H9 (cell line): ENCODE results near the gene ABCA13. TPM values are rescaled to one million over a fixed set of nuclear protein-coding genes. Genes with fewer than 3 reads are reported as not detected.

ENCODE experiments used
- DNase-seq: peaks from one replicate; pipeline ENCODE4 v3.0.0-alpha.2; 2017
- H2AFZ ChIP-seq: one replicate; pipeline ENCODE4 v1.6.1; 2013; ENCODE audit warnings: mild to moderate bottlenecking, low read length, control low read depth, moderate library complexity
- H2AK5ac ChIP-seq: 2 replicates; pipeline ENCODE4 v1.6.1; 2013; ENCODE audit warnings: low read length, control low read depth, mixed read lengths; ENCODE audit not compliant: insufficient read length
- H2BK120ac ChIP-seq: one replicate; pipeline ENCODE4 v1.6.1; 2013; ENCODE audit warnings: low read depth, mild to moderate bottlenecking, low read length, control low read depth, inconsistent platforms; ENCODE audit not compliant: poor library complexity, severe bottlenecking
- H2BK12ac ChIP-seq: 2 replicates; pipeline ENCODE4 v1.6.1; 2013; ENCODE audit warnings: low read length, control low read depth, mixed read lengths, low read depth; ENCODE audit not compliant: insufficient read length
- H2BK15ac ChIP-seq: 2 replicates; pipeline ENCODE4 v1.6.1; 2013; ENCODE audit warnings: low read depth, low read length, control low read depth
- H2BK20ac ChIP-seq: one replicate; pipeline ENCODE4 v1.6.1; 2013; ENCODE audit warnings: low read depth, mild to moderate bottlenecking, low read length, control low read depth, inconsistent platforms; ENCODE audit not compliant: poor library complexity, severe bottlenecking
- H2BK5ac ChIP-seq: 2 replicates; pipeline ENCODE4 v1.6.1; 2013; ENCODE audit warnings: low read length, control low read depth, mixed read lengths; ENCODE audit not compliant: insufficient read length
- H3K14ac ChIP-seq: 2 replicates; pipeline ENCODE4 v1.6.1; 2013; ENCODE audit warnings: low read length, control low read depth; ENCODE audit not compliant: insufficient read depth
- H3K18ac ChIP-seq: 2 replicates; pipeline ENCODE4 v1.6.1; 2013; ENCODE audit warnings: low read depth, mild to moderate bottlenecking, mixed read lengths, low read length, control low read depth; ENCODE audit not compliant: insufficient read length
- H3K23ac ChIP-seq: 2 replicates; pipeline ENCODE4 v1.6.1; 2013; ENCODE audit warnings: low read length, control low read depth, mixed read lengths, low read depth; ENCODE audit not compliant: insufficient read length
- H3K23me2 ChIP-seq: 2 replicates; pipeline ENCODE4 v1.6.1; 2013; ENCODE audit warnings: low read depth, mild to moderate bottlenecking, mixed read lengths, low read length, control low read depth; ENCODE audit not compliant: insufficient read length, poor library complexity, severe bottlenecking
- H3K27ac ChIP-seq: 2 replicates; pipeline ENCODE4 v1.5.1; 2013; ENCODE audit warnings: low read length, control low read depth, mixed read lengths, low read depth; ENCODE audit not compliant: insufficient read length
- H3K27me3 ChIP-seq: 2 replicates; pipeline ENCODE4 v1.6.1; 2013; ENCODE audit warnings: low read length, control low read depth, inconsistent platforms; ENCODE audit not compliant: insufficient read depth
- H3K4ac ChIP-seq: 2 replicates; pipeline ENCODE4 v1.6.1; 2013; ENCODE audit warnings: low read depth, mild to moderate bottlenecking, control low read depth, inconsistent platforms, low read length, moderate library complexity
- H3K4me1 ChIP-seq: 2 replicates; pipeline ENCODE4 v1.6.1; 2013; ENCODE audit warnings: low read length, control low read depth, inconsistent platforms; ENCODE audit not compliant: insufficient read depth
- H3K4me2 ChIP-seq: 2 replicates; pipeline ENCODE4 v1.6.1; 2013; ENCODE audit warnings: low read length, control low read depth, mixed read lengths; ENCODE audit not compliant: insufficient read length, insufficient read depth
- H3K56ac ChIP-seq: 2 replicates; pipeline ENCODE4 v1.6.1; 2013; ENCODE audit warnings: low read depth, mild to moderate bottlenecking, mixed read lengths, low read length, control low read depth; ENCODE audit not compliant: insufficient read length
- H3K79me1 ChIP-seq: 2 replicates; pipeline ENCODE4 v1.6.1; 2013; ENCODE audit warnings: low read depth, mild to moderate bottlenecking, moderate library complexity, low read length, control low read depth, inconsistent platforms; ENCODE audit not compliant: insufficient read depth, poor library complexity, severe bottlenecking
- H3K79me2 ChIP-seq: 2 replicates; pipeline ENCODE4 v1.6.1; 2013; ENCODE audit warnings: low read length, control low read depth, inconsistent platforms; ENCODE audit not compliant: insufficient read depth
- H3K9ac ChIP-seq: 2 replicates; pipeline ENCODE4 v1.6.1; 2013; ENCODE audit warnings: low read length, control low read depth, mixed read lengths; ENCODE audit not compliant: insufficient read length; ENCODE audit errors: extremely low read depth
- H3K9me3 ChIP-seq: one replicate; pipeline ENCODE4 v1.6.1; 2013; ENCODE audit warnings: low read depth, low read length, inconsistent platforms; ENCODE audit not compliant: control insufficient read depth
- H3T11ph ChIP-seq: one replicate; pipeline ENCODE4 v1.6.1; 2013; ENCODE audit warnings: mild to moderate bottlenecking, low read length, control low read depth, inconsistent platforms
- H4K20me1 ChIP-seq: one replicate; pipeline ENCODE4 v1.6.1; 2013; ENCODE audit not compliant: control insufficient read depth, insufficient read length, insufficient read depth
- H4K5ac ChIP-seq: 2 replicates; pipeline ENCODE4 v1.6.1; 2013; ENCODE audit warnings: low read depth, mild to moderate bottlenecking, mixed read lengths, low read length, control low read depth; ENCODE audit not compliant: insufficient read length
- H4K8ac ChIP-seq: replicated peaks from 2 replicates; pipeline ENCODE4 v1.6.1; 2013; ENCODE audit warnings: low read length, control low read depth, mixed read lengths, low read depth; ENCODE audit not compliant: insufficient read length
- H4K91ac ChIP-seq: 2 replicates; pipeline ENCODE4 v1.6.1; 2013; ENCODE audit warnings: low read depth, mild to moderate bottlenecking, moderate library complexity, mixed read lengths, low read length, control low read depth; ENCODE audit not compliant: insufficient read length
- H3K27ac Mint-ChIP-seq, 3 experiments: 2 replicates in 2 of 3; 3 replicates in 1 of 3; pipeline ENCODE4 v1.8.0; 2020 to 2021; ENCODE audit warnings: mixed read lengths in 3 of 3, mild to moderate bottlenecking in 1 of 3, moderate library complexity in 1 of 3
- H3K27me3 Mint-ChIP-seq: 2 replicates; pipeline ENCODE4 v1.8.0; 2021; ENCODE audit warnings: low read depth, mild to moderate bottlenecking, moderate library complexity, mixed read lengths
- H3K36me3 Mint-ChIP-seq, 3 experiments: 2 replicates in 2 of 3; 3 replicates in 1 of 3; pipeline ENCODE4 v1.8.0; 2020 to 2021; ENCODE audit warnings: low read depth in 3 of 3, mixed read lengths in 3 of 3; ENCODE audit not compliant: insufficient read depth in 1 of 3
- H3K4me1 Mint-ChIP-seq, 2 experiments: 2 replicates each; pipeline ENCODE4 v1.8.0; 2020; ENCODE audit warnings: mixed read lengths in 2 of 2
- H3K4me3 Mint-ChIP-seq, 2 experiments: 2 replicates in 1 of 2; 3 replicates in 1 of 2; pipeline ENCODE4 v1.8.0; 2020 to 2021; ENCODE audit warnings: mild to moderate bottlenecking in 2 of 2, mixed read lengths in 2 of 2, moderate library complexity in 1 of 2
- H3K9me3 Mint-ChIP-seq, 2 experiments: 2 replicates in 1 of 2; 3 replicates in 1 of 2; pipeline ENCODE4 v1.8.0; 2020; ENCODE audit warnings: mild to moderate bottlenecking in 2 of 2, mixed read lengths in 2 of 2, moderate library complexity in 1 of 2
- WGBS: extraction: QIAGEN DNeasy Blood & Tissue Kit; methylation state at CpG from one replicate; pipeline ENCODE4 v1.1.7; 2013; ENCODE audit warnings: missing lambda C conversion rate, low lambda C conversion rate, mixed read lengths; ENCODE audit not compliant: insufficient read length; ENCODE audit errors: extremely low coverage; 5-methylcytosine and 5-hydroxymethylcytosine counted together
- total RNA-seq: library from RNA; stranded (reverse); gene quantifications from 2 replicates; pipeline ENCODE4 v1.2.1, GENCODE V29; 2021
- TF ChIP-seq, protein P1 (sequence below): fragments of 200-600 bp; sonication (generic); conservative IDR thresholded peaks from 3 replicates; pipeline ENCODE4 v1.8.0; 2021; ENCODE audit warnings: antibody characterized with exemption, mild to moderate bottlenecking

The ABCA13 gene
- total RNA-seq, 1 experiment from 2014 or later = 0.11 TPM

DNA sequence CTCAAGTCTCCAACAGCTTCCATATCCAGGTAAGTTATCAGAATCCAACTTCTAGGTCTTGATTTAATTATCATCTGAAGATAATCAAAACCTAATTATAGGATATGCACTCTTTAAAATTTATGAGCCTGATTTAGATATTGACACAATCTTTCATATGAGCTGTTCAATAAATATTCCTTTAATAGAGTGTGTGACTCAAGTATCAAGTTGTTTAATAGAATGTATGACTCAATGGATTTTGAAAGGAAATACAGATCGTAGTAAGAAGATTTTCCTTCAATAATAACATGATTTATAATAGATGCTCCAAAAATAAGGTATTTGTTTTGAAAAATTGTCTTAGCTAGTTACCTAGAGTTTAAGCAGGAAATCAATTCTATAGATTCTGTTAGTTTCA lies 97.8 kb downstream of the ABCA13 start:
- no peak overlapping the region for H2BK20ac ChIP-seq
- no peak overlapping the region for H3K56ac ChIP-seq
- no peaks in the 10 kb centered on the region for H3K27me3 Mint-ChIP-seq
- no peak overlapping the region for H3K4me2 ChIP-seq
- H2BK12ac ChIP-seq = no peak overlapping the region
- DNase-seq = no peak
- TF ChIP-seq, protein P1, sequence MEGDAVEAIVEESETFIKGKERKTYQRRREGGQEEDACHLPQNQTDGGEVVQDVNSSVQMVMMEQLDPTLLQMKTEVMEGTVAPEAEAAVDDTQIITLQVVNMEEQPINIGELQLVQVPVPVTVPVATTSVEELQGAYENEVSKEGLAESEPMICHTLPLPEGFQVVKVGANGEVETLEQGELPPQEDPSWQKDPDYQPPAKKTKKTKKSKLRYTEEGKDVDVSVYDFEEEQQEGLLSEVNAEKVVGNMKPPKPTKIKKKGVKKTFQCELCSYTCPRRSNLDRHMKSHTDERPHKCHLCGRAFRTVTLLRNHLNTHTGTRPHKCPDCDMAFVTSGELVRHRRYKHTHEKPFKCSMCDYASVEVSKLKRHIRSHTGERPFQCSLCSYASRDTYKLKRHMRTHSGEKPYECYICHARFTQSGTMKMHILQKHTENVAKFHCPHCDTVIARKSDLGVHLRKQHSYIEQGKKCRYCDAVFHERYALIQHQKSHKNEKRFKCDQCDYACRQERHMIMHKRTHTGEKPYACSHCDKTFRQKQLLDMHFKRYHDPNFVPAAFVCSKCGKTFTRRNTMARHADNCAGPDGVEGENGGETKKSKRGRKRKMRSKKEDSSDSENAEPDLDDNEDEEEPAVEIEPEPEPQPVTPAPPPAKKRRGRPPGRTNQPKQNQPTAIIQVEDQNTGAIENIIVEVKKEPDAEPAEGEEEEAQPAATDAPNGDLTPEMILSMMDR = no peak
- H3K23me2 ChIP-seq = no peaks in the 10 kb centered on the region
- no peak overlapping the region for H3T11ph ChIP-seq
- no peak overlapping the region for H3K4me3 Mint-ChIP-seq
- H3K14ac ChIP-seq = no peak overlapping the region
- no peak overlapping the region for H2BK15ac ChIP-seq
- H3K27me3 ChIP-seq = no peaks in the 10 kb centered on the region
- no peaks in the 10 kb centered on the region for H3K79me1 ChIP-seq
- no peak overlapping the region for H3K18ac ChIP-seq
- no peaks in the 10 kb centered on the region for H3K36me3 Mint-ChIP-seq
- no peaks in the 10 kb centered on the region for H3K79me2 ChIP-seq
- no peaks in the 10 kb centered on the region for H3K4me1 Mint-ChIP-seq
- WGBS = no CpG with 5 or more reads among the region's 1 CpG
- no peaks in the 10 kb centered on the region for H3K9me3 Mint-ChIP-seq
- no peak overlapping the region for H2AK5ac ChIP-seq
- H2BK120ac ChIP-seq = no peak overlapping the region
- H3K9me3 ChIP-seq = no peaks in the 10 kb centered on the region
- no peak overlapping the region for H4K91ac ChIP-seq
- no peaks in the 10 kb centered on the region for H3K4me1 ChIP-seq
- no peak overlapping the region for H2AFZ ChIP-seq
- no peak overlapping the region for H3K27ac Mint-ChIP-seq
- H3K27ac ChIP-seq = no peak overlapping the region
- H3K4ac ChIP-seq = no peak overlapping the region
- H4K20me1 ChIP-seq = no peaks in the 10 kb centered on the region
- no peak overlapping the region for H4K8ac ChIP-seq
- H3K9ac ChIP-seq = no peak overlapping the region
- no peak overlapping the region for H2BK5ac ChIP-seq
- no peak overlapping the region for H4K5ac ChIP-seq
- no peak overlapping the region for H3K23ac ChIP-seq
